ENCODE results near the gene TCF25. TPM values are rescaled to one million over a fixed set of nuclear protein-coding genes. Genes with fewer than 3 reads are reported as not detected.
A peak's percentile ranks its signal among the peaks of the same experiment; 100 is the strongest.

The TCF25 gene
- polyA plus RNA-seq, 1 donor (not counting 4 experiments of a cell fraction or from before 2014, with no cell fraction given), result 103 TPM

DNA sequence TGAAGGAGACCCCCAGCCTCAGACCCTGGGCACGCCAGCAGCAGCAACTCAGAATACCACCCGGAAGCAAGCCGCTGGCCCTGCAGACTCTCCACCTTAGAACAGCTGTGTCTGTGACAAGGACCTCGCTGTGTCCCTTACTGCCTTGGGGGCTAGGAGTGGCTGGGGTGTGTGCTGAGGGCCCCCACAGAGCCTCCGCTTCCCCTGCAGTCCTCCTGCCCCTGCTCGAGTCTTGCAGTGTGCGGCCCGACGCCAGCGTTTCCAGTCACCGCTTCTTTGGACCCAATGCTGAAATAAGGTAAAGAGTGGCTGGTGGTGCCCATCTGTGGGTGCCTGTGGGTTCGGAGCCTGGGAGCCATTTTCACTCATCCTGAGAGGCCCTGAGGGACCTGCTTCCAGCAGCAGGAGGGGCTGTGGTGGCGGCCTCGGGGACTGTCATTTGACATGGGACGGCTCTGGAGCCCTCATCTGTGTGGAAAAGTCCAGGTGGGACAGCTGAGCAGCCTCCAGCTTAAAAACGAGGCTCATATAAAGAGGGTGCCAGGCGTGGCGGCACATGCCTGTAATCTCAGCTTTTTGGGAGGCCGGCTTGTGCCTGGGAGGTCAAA is 30.6 kb downstream of the TCF25 start:
- Histone ChIP-seq H2AFZ (ENCODE audit: control insufficient read depth, low read length) (no peak overlapping the region), H3K27ac (ENCODE audit: control insufficient read depth, insufficient read depth, low read length) (no peak overlapping the region), H4K20me1 (ENCODE audit: control insufficient read depth, extremely low read depth, insufficient read depth, low read length) (peaks cover 4% of the 10 kb centered on the region), H3K79me2 (ENCODE audit: control insufficient read depth, insufficient read depth, low read length) (no peaks in the 10 kb centered on the region), H3K9ac (ENCODE audit: control insufficient read depth, extremely low read depth, insufficient read depth, low read length) (no peak overlapping the region), H3K36me3 (ENCODE audit: control insufficient read depth in 2 of 2, extremely low read depth in 1 of 2, insufficient read depth in 2 of 2, low read length in 2 of 2) (peaks cover 28 to 45% of the 10 kb centered on the region in 2 experiments), H3K9me1 (ENCODE audit: control insufficient read depth, extremely low read depth, insufficient read depth, low read length) (no peaks in the 10 kb centered on the region), H3K4me3 (ENCODE audit: control insufficient read depth in 2 of 3, extremely low read depth in 1 of 3, insufficient read depth in 2 of 3, low read depth in 1 of 3, low read length in 3 of 3) (no peak overlapping the region), H3K9me3 (ENCODE audit: control insufficient read depth, low read depth, low read length) (no peaks in the 10 kb centered on the region), H3K27me3 (ENCODE audit: control insufficient read depth, extremely low read depth, insufficient read depth, low read length) (no peaks in the 10 kb centered on the region), H3K4me2 (ENCODE audit: control insufficient read depth, extremely low read depth, insufficient read depth, low read depth, low read length) (no peak overlapping the region), H3K4me1 (ENCODE audit: control insufficient read depth, extremely low read depth, insufficient read depth, low read length) (no peaks in the 10 kb centered on the region)
- TF ChIP-seq EZH2 (IDR thresholded peaks at IDR 0.05; ENCODE audit: low read length), result no peak
- TF ChIP-seq, protein P1, sequence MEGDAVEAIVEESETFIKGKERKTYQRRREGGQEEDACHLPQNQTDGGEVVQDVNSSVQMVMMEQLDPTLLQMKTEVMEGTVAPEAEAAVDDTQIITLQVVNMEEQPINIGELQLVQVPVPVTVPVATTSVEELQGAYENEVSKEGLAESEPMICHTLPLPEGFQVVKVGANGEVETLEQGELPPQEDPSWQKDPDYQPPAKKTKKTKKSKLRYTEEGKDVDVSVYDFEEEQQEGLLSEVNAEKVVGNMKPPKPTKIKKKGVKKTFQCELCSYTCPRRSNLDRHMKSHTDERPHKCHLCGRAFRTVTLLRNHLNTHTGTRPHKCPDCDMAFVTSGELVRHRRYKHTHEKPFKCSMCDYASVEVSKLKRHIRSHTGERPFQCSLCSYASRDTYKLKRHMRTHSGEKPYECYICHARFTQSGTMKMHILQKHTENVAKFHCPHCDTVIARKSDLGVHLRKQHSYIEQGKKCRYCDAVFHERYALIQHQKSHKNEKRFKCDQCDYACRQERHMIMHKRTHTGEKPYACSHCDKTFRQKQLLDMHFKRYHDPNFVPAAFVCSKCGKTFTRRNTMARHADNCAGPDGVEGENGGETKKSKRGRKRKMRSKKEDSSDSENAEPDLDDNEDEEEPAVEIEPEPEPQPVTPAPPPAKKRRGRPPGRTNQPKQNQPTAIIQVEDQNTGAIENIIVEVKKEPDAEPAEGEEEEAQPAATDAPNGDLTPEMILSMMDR (optimal IDR thresholded peaks at IDR 0.05 in 1 of 3, IDR thresholded peaks at IDR 0.05 in 1 of 3, conservative IDR thresholded peaks at IDR 0.05 in 1 of 3; ENCODE audit: extremely low read depth in 1 of 3, insufficient read depth in 2 of 3, low read length in 3 of 3), result no peak
- no peak for DNase-seq (ENCODE audit: low read depth, low spot score)
- dilution Hi-C loops (cut with MboI; ENCODE audit: extremely low pct_ligation_motif_present, low sequenced_read_pairs), result no loop called here
- no peak for FAIRE-seq

DNA sequence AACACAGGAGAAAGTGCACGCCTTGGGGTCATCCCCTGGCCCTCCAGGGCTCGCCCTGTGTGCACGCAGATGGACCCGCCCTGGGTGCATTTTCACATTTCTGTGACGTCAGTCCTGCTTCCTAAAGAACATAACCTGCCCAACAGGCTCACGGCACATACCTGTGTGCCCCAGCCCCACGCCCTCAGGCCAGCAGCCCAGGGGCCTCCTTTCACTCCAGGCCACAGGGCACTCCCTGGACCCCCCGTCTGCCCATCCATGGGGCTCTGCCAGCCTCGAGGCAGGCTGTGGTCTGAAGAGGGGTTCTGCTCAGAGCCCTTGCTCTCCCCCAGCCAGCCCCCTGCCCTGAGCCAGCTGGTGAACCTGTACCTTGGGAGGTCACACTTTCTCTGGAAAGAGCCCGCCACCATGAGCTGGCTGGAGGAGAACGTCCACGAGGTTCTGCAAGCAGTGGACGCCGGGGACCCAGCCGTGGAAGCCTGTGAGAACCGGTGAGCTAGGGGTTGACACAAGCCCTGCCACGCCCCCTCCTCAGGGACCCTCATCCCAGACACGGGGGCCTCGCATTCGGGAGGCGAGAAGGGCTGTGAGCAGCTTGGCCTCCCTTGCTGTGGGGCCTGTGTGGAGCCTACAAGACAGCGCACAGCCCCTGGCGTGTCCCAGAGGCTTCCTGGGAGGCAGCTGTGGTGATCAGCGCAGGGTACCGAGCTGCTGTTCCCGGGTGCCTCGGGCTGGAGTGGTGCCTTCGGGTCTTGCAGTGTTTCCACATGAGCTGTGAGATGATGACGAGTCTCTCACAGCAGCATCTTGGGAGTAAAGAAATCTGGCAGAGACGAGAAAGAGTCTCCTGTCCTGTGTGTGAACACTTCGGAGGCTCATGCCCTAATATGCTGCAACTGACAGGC is 31.5 kb downstream of the TCF25 start:
- FAIRE-seq (no peak), DNase-seq (ENCODE audit: low read depth, low spot score) (no peak)
- Histone ChIP-seq H3K36me3 (ENCODE audit: control insufficient read depth in 2 of 2, extremely low read depth in 1 of 2, insufficient read depth in 2 of 2, low read length in 2 of 2) (peaks cover 25 to 47% of the 10 kb centered on the region in 2 experiments), H3K79me2 (ENCODE audit: control insufficient read depth, insufficient read depth, low read length) (no peaks in the 10 kb centered on the region), H3K27me3 (ENCODE audit: control insufficient read depth, extremely low read depth, insufficient read depth, low read length) (no peaks in the 10 kb centered on the region), H2AFZ (ENCODE audit: control insufficient read depth, low read length) (no peak overlapping the region), H3K9me3 (ENCODE audit: control insufficient read depth, low read depth, low read length) (no peaks in the 10 kb centered on the region), H3K4me1 (ENCODE audit: control insufficient read depth, extremely low read depth, insufficient read depth, low read length) (peaks cover under 1% of the 10 kb centered on the region), H3K9ac (ENCODE audit: control insufficient read depth, extremely low read depth, insufficient read depth, low read length) (no peak overlapping the region), H3K4me2 (ENCODE audit: control insufficient read depth, extremely low read depth, insufficient read depth, low read depth, low read length) (no peak overlapping the region), H4K20me1 (ENCODE audit: control insufficient read depth, extremely low read depth, insufficient read depth, low read length) (peaks cover 4% of the 10 kb centered on the region), H3K27ac (ENCODE audit: control insufficient read depth, insufficient read depth, low read length) (peak overlapping the region; percentile 20), H3K4me3 (ENCODE audit: control insufficient read depth in 2 of 3, extremely low read depth in 1 of 3, insufficient read depth in 2 of 3, low read depth in 1 of 3, low read length in 3 of 3) (no peak overlapping the region), H3K9me1 (ENCODE audit: control insufficient read depth, extremely low read depth, insufficient read depth, low read length) (no peaks in the 10 kb centered on the region)
- dilution Hi-C loops (cut with MboI; ENCODE audit: extremely low pct_ligation_motif_present, low sequenced_read_pairs), result no loop called here
- TF ChIP-seq, protein P1 (optimal IDR thresholded peaks at IDR 0.05 in 1 of 3, IDR thresholded peaks at IDR 0.05 in 1 of 3, conservative IDR thresholded peaks at IDR 0.05 in 1 of 3; ENCODE audit: extremely low read depth in 1 of 3, insufficient read depth in 2 of 3, low read length in 3 of 3), result no peak
- TF ChIP-seq EZH2 (IDR thresholded peaks at IDR 0.05; ENCODE audit: low read length), result no peak
